Spleen (tissue), 7 donors: ENCODE measurements around the gene MICAL3.

ENCODE experiments used
- POLR2A ChIP-seq, 3 donors: fragments of 450-650 bp; IDR thresholded peaks; one replicate each; pipeline ENCODE4 v1.5.1; 2017; ENCODE audit warnings: antibody characterized with exemption in 3 of 3, mild to moderate bottlenecking in 1 of 3
- TF ChIP-seq, protein P1 (sequence below), 11 experiments: fragments of 200-600 bp in 7 of 11; fragments of 450-650 bp in 4 of 11; sonication (generic) in 4 of 11; IDR thresholded peaks in 8 of 11; conservative IDR thresholded peaks in 3 of 11; 1 replicate in 7 of 11; 2 replicates in 4 of 11; pipeline versions ENCODE4 v1.4.0 to v1.8.0; 2016 to 2021; ENCODE audit warnings: antibody characterized with exemption in 11 of 11, inconsistent platforms in 4 of 11, mild to moderate bottlenecking in 1 of 11
- donor health status: DM: no; HTN: no; CAD: no; lungs with moderate emphysema.
- donor health status: DM: no; HTN: no; CAD: no.
- donor health status: DM: no; HTN: no; CAD: no.

DNA sequence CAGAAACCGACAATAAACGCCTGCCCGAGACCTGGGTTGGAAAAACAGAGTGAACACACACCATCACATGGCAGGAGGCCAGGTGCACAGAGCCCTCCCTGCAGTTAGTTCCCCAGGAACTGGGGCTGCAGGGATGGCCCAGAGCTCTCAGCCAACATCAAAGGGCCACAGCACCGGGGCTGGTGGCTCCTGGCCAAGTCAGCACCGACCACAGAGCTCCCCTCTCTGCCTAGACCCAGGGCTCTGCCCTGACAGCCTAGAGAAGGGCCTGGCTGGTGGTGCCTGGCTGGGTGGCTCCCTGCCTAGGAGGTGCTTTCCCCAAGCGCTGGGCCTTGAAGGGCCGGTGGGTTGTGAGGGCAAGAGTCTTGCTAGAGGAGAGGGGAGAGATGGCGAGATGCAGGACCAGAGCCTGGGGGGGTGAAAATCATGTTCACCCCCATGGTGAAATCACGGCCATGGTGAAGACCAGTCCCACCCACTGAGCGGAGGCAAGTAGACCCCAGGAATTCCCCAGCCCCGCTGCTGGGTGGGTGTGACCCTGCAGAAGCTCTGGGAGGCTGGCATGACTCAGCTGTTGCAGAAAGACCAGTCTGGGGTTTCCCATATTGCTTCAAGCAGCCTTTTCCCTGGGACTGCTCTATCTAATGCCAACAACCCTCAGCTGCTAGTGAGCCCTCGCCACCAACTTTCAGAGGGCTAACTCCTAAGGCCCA lies 242.9 kb downstream of the MICAL3 start:
- no peak for TF ChIP-seq POLR2A (IDR thresholded peaks at IDR 0.05)
- TF ChIP-seq, protein P1, sequence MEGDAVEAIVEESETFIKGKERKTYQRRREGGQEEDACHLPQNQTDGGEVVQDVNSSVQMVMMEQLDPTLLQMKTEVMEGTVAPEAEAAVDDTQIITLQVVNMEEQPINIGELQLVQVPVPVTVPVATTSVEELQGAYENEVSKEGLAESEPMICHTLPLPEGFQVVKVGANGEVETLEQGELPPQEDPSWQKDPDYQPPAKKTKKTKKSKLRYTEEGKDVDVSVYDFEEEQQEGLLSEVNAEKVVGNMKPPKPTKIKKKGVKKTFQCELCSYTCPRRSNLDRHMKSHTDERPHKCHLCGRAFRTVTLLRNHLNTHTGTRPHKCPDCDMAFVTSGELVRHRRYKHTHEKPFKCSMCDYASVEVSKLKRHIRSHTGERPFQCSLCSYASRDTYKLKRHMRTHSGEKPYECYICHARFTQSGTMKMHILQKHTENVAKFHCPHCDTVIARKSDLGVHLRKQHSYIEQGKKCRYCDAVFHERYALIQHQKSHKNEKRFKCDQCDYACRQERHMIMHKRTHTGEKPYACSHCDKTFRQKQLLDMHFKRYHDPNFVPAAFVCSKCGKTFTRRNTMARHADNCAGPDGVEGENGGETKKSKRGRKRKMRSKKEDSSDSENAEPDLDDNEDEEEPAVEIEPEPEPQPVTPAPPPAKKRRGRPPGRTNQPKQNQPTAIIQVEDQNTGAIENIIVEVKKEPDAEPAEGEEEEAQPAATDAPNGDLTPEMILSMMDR (IDR thresholded peaks at IDR 0.05 in 8 of 11, conservative IDR thresholded peaks at IDR 0.05 in 3 of 11), result no peak
